ENCODE measurements around the gene SLC4A8. TPM values are rescaled to one million over a fixed set of nuclear protein-coding genes. Genes with fewer than 3 reads are reported as not detected.

The SLC4A8 gene
- total RNA-seq, 1 donor from 2014 or later: 5.2 TPM

- TF ChIP-seq CTCF (IDR thresholded peaks at IDR 0.05): no peak
- CTCF ChIA-PET: no interaction called here
- no peak for DNase-seq
Observed at GRCh38 chr12:51472984-51473383, 48.4 kb downstream of the SLC4A8 start.

GRCh38 chr12:51473947-51474346 is 49.3 kb downstream of the SLC4A8 start:
- no peaks in the 10 kb centered on the region for H3K27me3 Mint-ChIP-seq
- H3K27ac Mint-ChIP-seq: no peak overlapping the region
- H3K4me1 Mint-ChIP-seq: peaks cover 4% of the 10 kb centered on the region
- no peak overlapping the region for H3K4me3 Mint-ChIP-seq
- ChIA-PET POLR2A (no interaction called here), CTCF (interaction anchor here (0.6 kb wide), 1 partner anchor 341 kb away, joined by 3 read pairs; no protein-coding TSS in a partner anchor)
- ATAC-seq (ENCODE audit: low read depth) (no peak), DNase-seq (no peak)
- H3K9me3 Mint-ChIP-seq: no peaks in the 10 kb centered on the region
- intact Hi-C loops (cut with micrococcal nuclease): no loop called here
- peaks cover 12% of the 10 kb centered on the region for H3K36me3 Mint-ChIP-seq (ENCODE audit: low read depth)
- TF ChIP-seq CTCF (IDR thresholded peaks at IDR 0.05): no peak

More at GRCh38 chr12:51472984-51473383, 48.4 kb downstream of the SLC4A8 start:
- Mint-ChIP-seq H3K4me3 (no peak overlapping the region), H3K4me1 (peaks cover 4% of the 10 kb centered on the region), H3K27me3 (no peaks in the 10 kb centered on the region), H3K9me3 (no peaks in the 10 kb centered on the region), H3K27ac (no peak overlapping the region), H3K36me3 (ENCODE audit: low read depth) (peaks cover 12% of the 10 kb centered on the region)
- ATAC-seq (ENCODE audit: low read depth): no peak
- POLR2A ChIA-PET: no interaction called here
- intact Hi-C loops (cut with micrococcal nuclease): no loop called here

DNA sequence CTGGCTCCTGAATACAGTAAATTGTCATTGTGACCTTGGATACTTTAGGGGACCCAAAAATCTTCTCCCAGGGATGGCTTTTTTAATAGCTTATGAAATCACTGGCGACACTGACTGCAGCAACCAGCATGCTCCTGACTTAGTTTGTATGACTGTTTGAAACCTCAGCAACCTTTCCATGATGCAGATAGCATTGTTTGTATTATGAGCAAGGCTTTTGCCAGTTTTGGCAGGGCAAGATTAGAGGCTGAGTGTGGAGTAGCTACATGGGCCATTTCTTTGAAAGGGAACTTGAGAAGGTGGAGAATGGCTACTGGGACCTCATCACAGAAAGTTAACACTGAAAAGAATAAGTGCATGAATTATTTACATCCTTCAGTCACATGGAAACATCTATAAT is 50.9 kb downstream of the SLC4A8 start:
- H3K27me3 Mint-ChIP-seq: no peaks in the 10 kb centered on the region
- no peak overlapping the region for H3K4me3 Mint-ChIP-seq
- no peak for DNase-seq
- H3K27ac Mint-ChIP-seq: no peak overlapping the region
- CTCF ChIA-PET: no interaction called here
- intact Hi-C loops (cut with micrococcal nuclease): no loop called here
- H3K9me3 Mint-ChIP-seq: no peaks in the 10 kb centered on the region
- no peak for ATAC-seq (ENCODE audit: low read depth)
- POLR2A ChIA-PET: no interaction called here
- H3K4me1 Mint-ChIP-seq: peaks cover 8% of the 10 kb centered on the region
- TF ChIP-seq CTCF (IDR thresholded peaks at IDR 0.05): no peak
- H3K36me3 Mint-ChIP-seq (ENCODE audit: low read depth): peaks cover 4% of the 10 kb centered on the region

DNA sequence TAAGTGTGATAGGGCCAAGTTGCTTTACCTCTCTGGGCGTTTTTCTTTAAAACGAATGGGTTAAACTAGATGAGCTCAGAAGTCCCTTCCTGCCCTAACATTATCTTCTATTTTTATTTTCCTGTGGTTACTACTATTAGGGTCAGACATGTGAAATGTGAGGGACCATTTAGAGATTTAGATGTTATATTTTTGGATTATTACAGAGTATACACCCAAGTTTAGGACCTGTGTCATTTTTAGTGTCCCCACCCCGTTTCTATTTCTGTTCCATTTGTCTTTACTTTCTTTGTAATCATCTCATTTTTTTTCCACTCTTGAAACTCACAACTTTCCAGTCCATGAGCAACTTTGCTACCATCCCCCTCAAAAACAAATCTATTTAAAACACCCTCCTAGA is 56.3 kb downstream of the SLC4A8 start:
- Mint-ChIP-seq H3K4me1 (peaks cover 23% of the 10 kb centered on the region), H3K9me3 (no peaks in the 10 kb centered on the region), H3K36me3 (ENCODE audit: low read depth) (no peaks in the 10 kb centered on the region), H3K4me3 (no peak overlapping the region), H3K27ac (no peak overlapping the region), H3K27me3 (no peaks in the 10 kb centered on the region)
- DNase-seq: no peak
- POLR2A ChIA-PET: no interaction called here
- TF ChIP-seq CTCF (IDR thresholded peaks at IDR 0.05): no peak
- no peak for ATAC-seq (ENCODE audit: low read depth)
- intact Hi-C loops (cut with micrococcal nuclease): no loop called here
- CTCF ChIA-PET: no interaction called here

- intact Hi-C loops (cut with micrococcal nuclease): no loop called here
- no peak overlapping the region for H3K27ac Mint-ChIP-seq
- TF ChIP-seq CTCF (IDR thresholded peaks at IDR 0.05): no peak
- H3K4me3 Mint-ChIP-seq: no peak overlapping the region
- CTCF ChIA-PET: no interaction called here
- POLR2A ChIA-PET: no interaction called here
- H3K4me1 Mint-ChIP-seq: peaks cover 23% of the 10 kb centered on the region
- no peak for ATAC-seq (ENCODE audit: low read depth)
- no peak for DNase-seq
- H3K27me3 Mint-ChIP-seq: no peaks in the 10 kb centered on the region
- no peaks in the 10 kb centered on the region for H3K9me3 Mint-ChIP-seq
- no peaks in the 10 kb centered on the region for H3K36me3 Mint-ChIP-seq (ENCODE audit: low read depth)
Observed at GRCh38 chr12:51482929-51483697, 58.5 kb downstream of the SLC4A8 start.

Measured in activated B cell treated with CpG ODN at 0.5 μM for 24 hours (primary cell).